HL-60 (cell line): ENCODE measurements around the gene TSHZ2.

ENCODE experiments used
- CTCF ChIP-seq: IDR thresholded peaks from one replicate; pipeline ENCODE4 v1.5.1; 2011; ENCODE audit warnings: low read length, control low read depth, inconsistent platforms; ENCODE audit not compliant: insufficient read depth
- GABPA ChIP-seq: IDR thresholded peaks from 2 replicates; pipeline ENCODE4 v1.6.1; 2012; ENCODE audit warnings: low read depth
- POLR2AphosphoS5 ChIP-seq: IDR thresholded peaks from 2 replicates; pipeline ENCODE4 v1.6.1; 2012; ENCODE audit warnings: low read depth
- REST ChIP-seq: IDR thresholded peaks from 2 replicates; pipeline ENCODE4 v1.6.1; 2012; ENCODE audit warnings: low read depth; ENCODE audit not compliant: insufficient replicate concordance

GRCh38 chr20:53183181-53183580 lies 211.0 kb downstream of the TSHZ2 start:
- no peak for TF ChIP-seq CTCF
- TF ChIP-seq POLR2AphosphoS5: no peak
- TF ChIP-seq REST: no peak
- no peak for TF ChIP-seq GABPA
